Activated CD8-positive, alpha-beta memory T cell treated with anti-CD3 and anti-CD28 coated beads for 1 hour (primary cell): ENCODE results near the gene FIGLA.

Experiments
- DNase-seq, 2 donors: peaks; one replicate each; pipeline ENCODE4 v3.0.0-alpha.2; 2020; ENCODE audit warnings: low read depth in 1 of 2; ENCODE audit errors: extremely low read depth in 1 of 2

FIGLA gene

GRCh38 chr2:70776266-70776665 is 14.2 kb downstream of the FIGLA start:
- no peak for DNase-seq

GRCh38 chr2:70775141-70775540 is 15.3 kb downstream of the FIGLA start:
- DNase-seq: no peak

GRCh38 chr2:70772486-70773155 is 17.8 kb downstream of the FIGLA start:
- no peak for DNase-seq

- DNase-seq: no peak
Measured at GRCh38 chr2:70771446-70771845, 19.0 kb downstream of the FIGLA start.

GRCh38 chr2:70769450-70769849 is 21.0 kb downstream of the FIGLA start:
- no peak for DNase-seq

GRCh38 chr2:70768590-70769085 is 21.8 kb downstream of the FIGLA start:
- no peak for DNase-seq

- no peak for DNase-seq
Measured at GRCh38 chr2:70767699-70768589, 22.5 kb downstream of the FIGLA start, which contains the start of gene ADD2. Gene ADD2, minus strand, starts transcription at chr2:70768200. Its CDS starts 61,792 bp downstream, at chr2:70706408.

- no peak for DNase-seq
Measured at GRCh38 chr2:70767079-70767698, 23.3 kb downstream of the FIGLA start.

GRCh38 chr2:70766357-70767078 is 23.9 kb downstream of the FIGLA start:
- no peak for DNase-seq

- no peak for DNase-seq
Measured at GRCh38 chr2:70765507-70765906, 24.9 kb downstream of the FIGLA start.

- DNase-seq: no peak
Measured at GRCh38 chr2:70759446-70759845, 31.0 kb downstream of the FIGLA start.

GRCh38 chr2:70757966-70758365 is 32.5 kb downstream of the FIGLA start:
- no peak for DNase-seq

GRCh38 chr2:70757360-70757759 is 33.1 kb downstream of the FIGLA start:
- no peak for DNase-seq

- DNase-seq: no peak
Measured at GRCh38 chr2:70756128-70756527, 34.3 kb downstream of the FIGLA start.

GRCh38 chr2:70753902-70754301 is 36.5 kb downstream of the FIGLA start:
- no peak for DNase-seq

- no peak for DNase-seq
Measured at GRCh38 chr2:70753031-70753430, 37.4 kb downstream of the FIGLA start.

GRCh38 chr2:70752396-70752795 is 38.0 kb downstream of the FIGLA start:
- DNase-seq: no peak

GRCh38 chr2:70751881-70752280 is 38.6 kb downstream of the FIGLA start:
- DNase-seq: no peak

GRCh38 chr2:70750320-70750719 is 40.1 kb downstream of the FIGLA start:
- DNase-seq: no peak

- no peak for DNase-seq
Measured at GRCh38 chr2:70748002-70748784, 42.2 kb downstream of the FIGLA start.
